K562 (cell line): ENCODE data around the gene NT5C1A. TPM values are rescaled to one million over a fixed set of nuclear protein-coding genes. Genes with fewer than 3 reads are reported as not detected.

Experiments used
- BRD4 ChIP-seq: fragments of 200-600 bp; sonication (generic); IDR thresholded peaks from 2 replicates; pipeline ENCODE4 v1.6.1; 2017; ENCODE audit warnings: inconsistent platforms
- CBFA2T3 ChIP-seq: fragments of 450-650 bp; IDR thresholded peaks from 2 replicates; pipeline ENCODE4 v1.6.1; 2017
- CREBBP ChIP-seq: IDR thresholded peaks from one replicate; pipeline ENCODE4 v1.6.1; 2012; ENCODE audit warnings: low read depth, mild to moderate bottlenecking, control low read depth, inconsistent platforms, low read length
- E2F5 ChIP-seq: sonication (generic); formaldehyde crosslinking; IDR thresholded peaks from 2 replicates; pipeline ENCODE4 v1.8.0; 2022; ENCODE audit warnings: mild to moderate bottlenecking, missing genetic modification reagents
- FOXO4 ChIP-seq: fragments of 450-650 bp; formaldehyde crosslinking; IDR thresholded peaks from 2 replicates; pipeline ENCODE4 v1.4.0; 2020; ENCODE audit warnings: mild to moderate bottlenecking, moderate library complexity
- GATAD2A ChIP-seq: fragments of 450-650 bp; IDR thresholded peaks from 2 replicates; pipeline ENCODE4 v1.6.1; 2017
- NCOA4 ChIP-seq: fragments of 450-650 bp; IDR thresholded peaks from 2 replicates; pipeline ENCODE4 v1.6.1; 2018; ENCODE audit warnings: mild to moderate bottlenecking; ENCODE audit not compliant: partially characterized antibody
- NFIC ChIP-seq: fragments of 450-650 bp; IDR thresholded peaks from 2 replicates; pipeline ENCODE4 v1.6.1; 2017; ENCODE audit warnings: mild to moderate bottlenecking, inconsistent platforms
- NONO ChIP-seq, 2 experiments: fragments of 200-400 bp in 1 of 2; fragments of 450-650 bp in 1 of 2; formaldehyde crosslinking in 1 of 2; IDR thresholded peaks; 2 replicates each; pipeline ENCODE4 v1.6.1; 2017; ENCODE audit warnings: low read depth in 2 of 2, mild to moderate bottlenecking in 2 of 2, moderate library complexity in 2 of 2, low read length in 1 of 2
- PHF21A ChIP-seq: fragments of 450-650 bp; IDR thresholded peaks from 2 replicates; pipeline ENCODE4 v1.6.1; 2017; ENCODE audit warnings: low read depth, borderline replicate concordance
- RB1 ChIP-seq: fragments of 450-650 bp; IDR thresholded peaks from 2 replicates; pipeline ENCODE4 v1.6.1; 2017; ENCODE audit warnings: low read depth, mild to moderate bottlenecking
- RBBP5 ChIP-seq: fragments of 200-600 bp; sonication (generic); IDR thresholded peaks from 2 replicates; pipeline ENCODE4 v1.6.1; 2012; ENCODE audit warnings: borderline replicate concordance, mild to moderate bottlenecking, low read length, control low read depth, inconsistent platforms; ENCODE audit not compliant: insufficient read depth, poor library complexity, severe bottlenecking
- SMAD3 ChIP-seq: fragments of 450-650 bp; formaldehyde crosslinking; conservative IDR thresholded peaks from 2 replicates; pipeline ENCODE4 v1.4.0; 2020; ENCODE audit warnings: mild to moderate bottlenecking
- SOX6 ChIP-seq: fragments of 450-650 bp; IDR thresholded peaks from 2 replicates; pipeline ENCODE4 v1.6.1; 2014; ENCODE audit warnings: mild to moderate bottlenecking
- TRIM24 ChIP-seq, 2 experiments: fragments of 450-650 bp; IDR thresholded peaks; 2 replicates each; pipeline ENCODE4 v1.6.1; 2016
- YY1 ChIP-seq, 3 experiments: IDR thresholded peaks; 2 replicates each; pipeline ENCODE4 v1.6.1; 2011; ENCODE audit warnings: low read length in 2 of 3, mild to moderate bottlenecking in 2 of 3, moderate library complexity in 2 of 3, borderline replicate concordance in 1 of 3, control low read depth in 1 of 3, low read depth in 1 of 3; ENCODE audit not compliant: insufficient read depth in 3 of 3, insufficient replicate concordance in 2 of 3, control insufficient read depth in 1 of 3, insufficient read length in 1 of 3; ENCODE audit errors: extremely low read depth in 1 of 3
- ZNF512 ChIP-seq: IDR thresholded peaks from 2 replicates; pipeline ENCODE4 v1.6.1; 2016; ENCODE audit warnings: missing genetic modification characterization, missing compliant biosample characterization
- ZNF639 ChIP-seq, 2 experiments: fragments of 200-800 bp in 1 of 2; sonication (Bioruptor generic) in 1 of 2; sonication (generic) in 1 of 2; formaldehyde crosslinking in 1 of 2; IDR thresholded peaks in 1 of 2; conservative IDR thresholded peaks in 1 of 2; 2 replicates each; pipeline versions ENCODE4 v1.5.0 to v1.6.1; 2016 to 2020; ENCODE audit warnings: missing compliant biosample characterization in 1 of 2, missing genetic modification characterization in 1 of 2, missing genetic modification reagents in 1 of 2
- polyA plus RNA-seq, 8 experiments: library from polyadenylated mRNA; depleted of rRNA in 4 of 8; stranded (reverse) in 5 of 8; unstranded in 3 of 8; fragments of >200 nt; fragmentation: Nextera tagmentation in 2 of 8; fragmentation: Illumina TruSeq in 1 of 8; extraction: Ambion mirVana in 2 of 8; extraction: Trizol in 1 of 8; gene quantifications; 2 replicates each; pipeline versions ENCODE4 v1.2.1 to v1.2.3, GENCODE V29; 2011 to 2014; ENCODE audit warnings: inconsistent platforms in 1 of 8, missing spikeins in 1 of 8
- total RNA-seq, 7 experiments: library from RNA; depleted of rRNA in 6 of 7; stranded (reverse); fragments of >200 nt in 6 of 7; fragmentation: Illumina TruSeq in 2 of 7; extraction: Trizol in 2 of 7; gene quantifications; 2 replicates each; pipeline versions ENCODE4 v1.2.1 to v1.2.3, GENCODE V29; 2011 to 2021; ENCODE audit warnings: low replicate concordance in 1 of 7

Gene NT5C1A
- total and polyA plus RNA-seq, 9 of the 15 experiments (the other 6 are each of a cell fraction or from before 2014, with no cell fraction given) = not detected

- no peak for TF ChIP-seq ZNF512
- no peak for TF ChIP-seq RB1
- TF ChIP-seq RBBP5 = no peak
- TF ChIP-seq NONO (IDR thresholded peaks at IDR 0.05; ENCODE audit: low read depth in 2 of 2, low read length in 1 of 2) = no peak
- no peak for TF ChIP-seq GATAD2A
- TF ChIP-seq SMAD3 (CRISPR knock-in tag) = no peak
- TF ChIP-seq E2F5 (CRISPR knock-in tag) = no peak
- TF ChIP-seq PHF21A = no peak
- no peak for TF ChIP-seq YY1 (IDR thresholded peaks at IDR 0.05; ENCODE audit: borderline replicate concordance in 1 of 3, control insufficient read depth in 1 of 3, extremely low read depth in 1 of 3, insufficient read depth in 3 of 3, insufficient read length in 1 of 3, insufficient replicate concordance in 2 of 3, low read depth in 1 of 3, low read length in 2 of 3)
- TF ChIP-seq NCOA4 = no peak
- TF ChIP-seq TRIM24 (IDR thresholded peaks at IDR 0.05) = no peak
- TF ChIP-seq BRD4 = no peak
- TF ChIP-seq FOXO4 (CRISPR knock-in tag) = no peak
- TF ChIP-seq NFIC = no peak
- TF ChIP-seq ZNF639 (CRISPR knock-in tag; conservative IDR thresholded peaks at IDR 0.05 in 1 of 2, IDR thresholded peaks at IDR 0.05 in 1 of 2) = no peak
- TF ChIP-seq CREBBP = no peak
- no peak for TF ChIP-seq SOX6
- no peak for TF ChIP-seq CBFA2T3
These were observed 19.7 kb upstream of the NT5C1A start, which contains the start of gene HPCAL4 (continued) for GRCh38 chr1:39691383-39692151.
